Fibroblast of villous mesenchyme (primary cell): ENCODE results near the gene BAZ1A. TPM values are rescaled to one million over a fixed set of nuclear protein-coding genes. Genes with fewer than 3 reads are reported as not detected.

Source experiments
- DNase-seq: peaks from one replicate; pipeline ENCODE4 v3.0.0-alpha.2; 2010; ENCODE audit warnings: low read depth
- H3K4me3 ChIP-seq: 2 replicates; pipeline ENCODE4 v1.5.1; 2011; ENCODE audit warnings: low read depth, mild to moderate bottlenecking, low read length
- total RNA-seq: library from RNA; depleted of rRNA; stranded (reverse); fragments of >200 nt; gene quantifications from 2 replicates; pipeline ENCODE4 v1.2.3, GENCODE V29; 2012
- TF ChIP-seq, protein P1 (sequence below): IDR thresholded peaks from 2 replicates; pipeline ENCODE4 v1.5.1; 2012; ENCODE audit warnings: low read depth, mild to moderate bottlenecking, low read length; ENCODE audit not compliant: insufficient read depth

The BAZ1A gene
- total RNA-seq, 1 donor, result 49.2 TPM

DNA sequence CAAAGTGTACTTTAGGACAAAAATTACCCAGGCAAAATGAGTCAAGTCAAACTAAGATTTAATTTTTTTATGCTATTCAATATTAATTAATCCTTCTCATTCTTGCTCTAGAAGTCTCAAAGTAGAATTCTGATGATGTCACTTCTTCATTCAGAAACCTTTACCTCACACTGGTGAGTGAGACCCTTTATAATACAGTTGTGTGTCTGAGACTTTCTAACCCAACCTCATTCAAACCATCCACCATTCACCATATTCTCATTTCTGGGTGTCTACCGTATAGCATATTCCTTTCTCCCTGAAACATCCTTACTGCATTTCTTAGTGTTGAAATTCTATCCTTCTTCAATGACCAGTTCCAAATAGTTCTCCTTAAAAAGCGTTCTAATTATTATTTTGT is 119.9 kb downstream of the BAZ1A start:
- no peak overlapping the region for H3K4me3 ChIP-seq
- DNase-seq, result no peak
- TF ChIP-seq, protein P1, sequence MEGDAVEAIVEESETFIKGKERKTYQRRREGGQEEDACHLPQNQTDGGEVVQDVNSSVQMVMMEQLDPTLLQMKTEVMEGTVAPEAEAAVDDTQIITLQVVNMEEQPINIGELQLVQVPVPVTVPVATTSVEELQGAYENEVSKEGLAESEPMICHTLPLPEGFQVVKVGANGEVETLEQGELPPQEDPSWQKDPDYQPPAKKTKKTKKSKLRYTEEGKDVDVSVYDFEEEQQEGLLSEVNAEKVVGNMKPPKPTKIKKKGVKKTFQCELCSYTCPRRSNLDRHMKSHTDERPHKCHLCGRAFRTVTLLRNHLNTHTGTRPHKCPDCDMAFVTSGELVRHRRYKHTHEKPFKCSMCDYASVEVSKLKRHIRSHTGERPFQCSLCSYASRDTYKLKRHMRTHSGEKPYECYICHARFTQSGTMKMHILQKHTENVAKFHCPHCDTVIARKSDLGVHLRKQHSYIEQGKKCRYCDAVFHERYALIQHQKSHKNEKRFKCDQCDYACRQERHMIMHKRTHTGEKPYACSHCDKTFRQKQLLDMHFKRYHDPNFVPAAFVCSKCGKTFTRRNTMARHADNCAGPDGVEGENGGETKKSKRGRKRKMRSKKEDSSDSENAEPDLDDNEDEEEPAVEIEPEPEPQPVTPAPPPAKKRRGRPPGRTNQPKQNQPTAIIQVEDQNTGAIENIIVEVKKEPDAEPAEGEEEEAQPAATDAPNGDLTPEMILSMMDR, result no peak

DNA sequence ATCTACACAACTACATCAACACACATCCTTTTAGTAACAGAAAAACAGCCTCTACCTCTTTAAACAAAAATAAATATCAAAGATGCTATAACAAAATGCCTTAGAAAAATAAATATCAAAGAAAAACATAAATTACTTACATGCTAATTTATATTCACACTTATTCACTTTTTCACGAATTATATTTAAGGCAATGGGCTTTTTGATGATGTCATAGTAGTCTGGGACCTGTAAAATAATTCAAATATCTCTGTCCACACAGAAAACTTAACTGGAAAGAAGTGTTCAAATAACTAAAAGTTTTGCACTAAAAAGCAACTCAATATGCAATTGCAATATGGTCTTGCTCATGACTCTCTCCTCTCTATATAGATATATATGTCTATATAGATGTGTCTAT is 120.5 kb downstream of the BAZ1A start:
- TF ChIP-seq, protein P1, result no peak
- H3K4me3 ChIP-seq, result no peak overlapping the region
- no peak for DNase-seq

DNA sequence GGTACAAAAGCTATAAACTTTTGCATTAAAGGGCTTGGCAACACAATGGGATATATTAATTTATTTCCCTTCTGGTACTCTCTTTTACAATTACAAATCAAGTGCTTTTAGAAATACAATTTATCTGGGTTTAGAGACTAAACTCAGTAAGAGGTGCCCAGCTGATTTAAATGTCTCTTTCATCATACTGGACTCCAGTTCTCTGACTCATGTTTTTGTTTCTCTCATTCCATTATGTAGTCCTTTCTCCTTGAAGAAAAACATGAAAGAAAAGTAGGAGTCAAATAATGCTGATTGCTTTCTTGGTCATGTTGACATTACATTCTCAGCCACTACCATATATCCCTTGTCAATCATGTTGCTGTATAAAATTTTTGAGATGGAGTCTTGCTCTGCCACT is 124.5 kb downstream of the BAZ1A start:
- TF ChIP-seq, protein P1, result no peak
- peak; percentile 60 for DNase-seq
- H3K4me3 ChIP-seq, result no peak overlapping the region

DNA sequence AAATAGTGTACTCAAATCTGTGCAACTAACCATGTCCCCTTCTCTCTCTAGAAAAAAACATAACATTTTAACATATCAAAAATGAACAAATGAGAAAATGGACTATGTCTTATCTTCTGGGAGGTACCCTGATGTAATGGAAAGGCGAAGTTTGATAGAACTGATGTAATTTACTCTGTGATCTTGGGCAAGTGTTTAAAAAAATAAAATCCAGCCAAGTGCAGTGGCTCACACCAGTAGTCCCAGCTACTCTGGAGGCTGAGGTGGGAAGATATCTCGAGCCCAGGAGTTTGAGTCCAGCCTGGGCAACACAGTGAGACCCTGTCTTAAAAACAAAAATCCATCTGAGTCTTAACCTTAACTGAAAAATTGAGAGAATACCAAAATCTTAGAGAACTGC is 124.9 kb downstream of the BAZ1A start:
- no peak for DNase-seq
- no peak overlapping the region for H3K4me3 ChIP-seq
- TF ChIP-seq, protein P1, result no peak

DNA sequence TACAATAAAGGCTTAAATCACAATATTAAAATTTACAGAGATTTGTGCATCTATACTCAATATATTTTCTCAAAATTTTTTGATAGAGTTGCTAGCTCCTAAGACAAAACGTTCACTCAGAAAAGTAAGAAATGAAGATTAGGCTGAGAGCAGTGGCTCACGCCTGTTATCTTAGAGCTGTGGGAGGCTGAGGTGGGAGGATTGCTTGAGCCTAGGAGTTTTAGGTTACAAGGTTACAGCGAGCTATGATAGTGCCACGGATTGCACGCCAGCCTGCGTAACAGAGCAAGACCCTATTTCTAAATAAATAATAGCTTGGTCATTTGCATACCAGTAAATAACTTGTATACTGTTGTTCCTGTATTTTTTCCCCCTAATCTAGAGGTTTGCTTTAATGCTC is 125.8 kb downstream of the BAZ1A start:
- no peak for DNase-seq
- TF ChIP-seq, protein P1, result no peak
- no peak overlapping the region for H3K4me3 ChIP-seq

DNA sequence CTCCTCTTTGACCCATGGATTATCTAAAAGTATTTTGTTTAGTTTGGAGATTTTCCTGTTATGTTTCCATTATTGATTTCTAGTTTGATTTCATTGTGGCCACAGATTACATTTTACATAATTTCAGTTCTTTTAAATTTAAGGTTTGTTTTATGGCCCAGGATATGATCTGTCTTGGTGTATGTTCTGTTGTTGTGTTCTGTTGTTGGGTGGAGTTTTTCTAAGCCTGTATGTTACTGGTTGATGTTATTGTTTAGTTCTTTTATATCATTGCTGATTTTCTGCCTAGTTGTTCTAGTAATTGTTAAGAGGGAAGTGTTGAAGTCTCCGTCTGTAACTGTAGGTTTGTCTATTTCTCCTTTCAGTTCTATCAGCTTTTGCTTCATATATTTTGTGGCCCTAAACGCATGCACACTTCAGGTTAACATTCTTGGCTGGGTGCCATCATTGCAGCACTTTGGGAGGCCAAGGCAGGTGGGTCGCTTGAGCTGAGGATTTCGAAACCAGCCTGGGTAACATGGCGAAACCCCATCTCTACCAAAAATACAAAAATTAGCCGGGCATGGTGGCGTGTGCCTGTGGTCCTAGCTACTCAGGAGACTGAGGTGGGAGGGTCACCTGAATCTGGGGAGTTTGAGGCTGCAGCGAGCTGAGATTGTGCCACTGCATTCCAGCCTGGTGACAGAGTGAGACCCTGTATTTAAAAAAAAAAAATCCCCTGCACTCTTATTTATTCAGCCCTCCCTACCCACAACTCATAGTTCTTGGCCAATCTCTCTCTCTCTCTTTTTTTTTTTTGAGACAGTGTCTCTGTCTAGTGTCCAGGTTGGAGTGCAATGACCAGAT is 132.7 kb downstream of the BAZ1A start:
- TF ChIP-seq, protein P1, result no peak

More for the DNA sequence above, 132.7 kb downstream of the BAZ1A start:
- DNase-seq, result no peak
- no peak overlapping the region for H3K4me3 ChIP-seq
